ENCODE measurements around the gene LIPC. TPM values are rescaled to one million over a fixed set of nuclear protein-coding genes. Genes with fewer than 3 reads are reported as not detected.

Gene LIPC
- total and polyA plus RNA-seq, 8 donors = 0.11 to 1.0 (median 0.60) TPM

DNA sequence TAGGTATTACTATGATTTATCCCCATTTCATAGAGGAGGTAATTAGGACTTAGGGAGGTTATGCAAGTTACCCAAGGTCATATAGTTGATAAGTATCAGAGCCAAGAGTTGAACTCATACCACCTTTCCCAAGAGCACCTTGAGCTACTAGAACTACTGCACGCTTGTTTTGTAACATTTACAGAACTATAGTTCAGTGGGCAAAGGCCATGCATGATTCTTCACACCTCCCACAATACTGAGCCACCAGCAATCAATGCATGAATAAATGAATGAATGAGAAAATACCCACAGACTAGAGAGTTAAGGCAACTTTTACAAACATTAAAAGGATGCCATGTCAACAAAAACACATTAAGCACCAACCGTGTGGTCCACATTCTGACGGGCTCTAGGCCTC is 46.8 kb downstream of the LIPC start:
- no peak for DNase-seq
- no peak overlapping the region for H3K4me3 ChIP-seq
- no peaks in the 10 kb centered on the region for H3K27me3 ChIP-seq
- no peak overlapping the region for H3K27ac ChIP-seq
- ATAC-seq = no peak
- H3K9me3 ChIP-seq = no peaks in the 10 kb centered on the region
- H3K4me1 ChIP-seq = peaks cover 9 to 41% of the 10 kb centered on the region in 2 donors
- no peaks in the 10 kb centered on the region for H3K36me3 ChIP-seq
- intact Hi-C loops (cut with DNase I) = no loop called here
- TF ChIP-seq, protein P1, sequence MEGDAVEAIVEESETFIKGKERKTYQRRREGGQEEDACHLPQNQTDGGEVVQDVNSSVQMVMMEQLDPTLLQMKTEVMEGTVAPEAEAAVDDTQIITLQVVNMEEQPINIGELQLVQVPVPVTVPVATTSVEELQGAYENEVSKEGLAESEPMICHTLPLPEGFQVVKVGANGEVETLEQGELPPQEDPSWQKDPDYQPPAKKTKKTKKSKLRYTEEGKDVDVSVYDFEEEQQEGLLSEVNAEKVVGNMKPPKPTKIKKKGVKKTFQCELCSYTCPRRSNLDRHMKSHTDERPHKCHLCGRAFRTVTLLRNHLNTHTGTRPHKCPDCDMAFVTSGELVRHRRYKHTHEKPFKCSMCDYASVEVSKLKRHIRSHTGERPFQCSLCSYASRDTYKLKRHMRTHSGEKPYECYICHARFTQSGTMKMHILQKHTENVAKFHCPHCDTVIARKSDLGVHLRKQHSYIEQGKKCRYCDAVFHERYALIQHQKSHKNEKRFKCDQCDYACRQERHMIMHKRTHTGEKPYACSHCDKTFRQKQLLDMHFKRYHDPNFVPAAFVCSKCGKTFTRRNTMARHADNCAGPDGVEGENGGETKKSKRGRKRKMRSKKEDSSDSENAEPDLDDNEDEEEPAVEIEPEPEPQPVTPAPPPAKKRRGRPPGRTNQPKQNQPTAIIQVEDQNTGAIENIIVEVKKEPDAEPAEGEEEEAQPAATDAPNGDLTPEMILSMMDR (IDR thresholded peaks at IDR 0.05) = no peak

DNA sequence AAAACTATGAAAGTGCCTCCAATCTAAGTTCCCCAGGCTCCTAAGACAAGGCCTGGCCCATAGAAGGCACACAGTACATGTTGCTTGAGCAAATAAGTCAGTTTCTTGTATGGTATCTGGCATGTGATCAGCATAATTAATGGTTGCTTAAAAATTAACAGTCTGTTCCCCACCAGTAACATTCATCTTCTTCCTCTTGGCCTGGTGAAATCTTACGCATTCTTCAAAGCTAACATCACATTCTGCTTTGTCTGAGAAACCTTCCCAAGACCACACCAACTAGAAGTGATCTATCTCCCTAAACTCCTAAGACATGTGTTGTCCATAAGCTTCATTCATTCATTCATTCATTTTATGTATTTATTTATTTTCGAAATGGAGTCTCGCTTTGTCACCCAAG is 48.1 kb downstream of the LIPC start:
- no peak for DNase-seq
- H3K27me3 ChIP-seq = no peaks in the 10 kb centered on the region
- no peaks in the 10 kb centered on the region for H3K9me3 ChIP-seq
- H3K27ac ChIP-seq = no peak overlapping the region
- peaks cover 9 to 43% of the 10 kb centered on the region in 2 donors for H3K4me1 ChIP-seq
- intact Hi-C loops (cut with DNase I) = no loop called here
- ATAC-seq = no peak
- no peak overlapping the region for H3K4me3 ChIP-seq
- TF ChIP-seq, protein P1 (IDR thresholded peaks at IDR 0.05) = no peak
- H3K36me3 ChIP-seq = no peaks in the 10 kb centered on the region

DNA sequence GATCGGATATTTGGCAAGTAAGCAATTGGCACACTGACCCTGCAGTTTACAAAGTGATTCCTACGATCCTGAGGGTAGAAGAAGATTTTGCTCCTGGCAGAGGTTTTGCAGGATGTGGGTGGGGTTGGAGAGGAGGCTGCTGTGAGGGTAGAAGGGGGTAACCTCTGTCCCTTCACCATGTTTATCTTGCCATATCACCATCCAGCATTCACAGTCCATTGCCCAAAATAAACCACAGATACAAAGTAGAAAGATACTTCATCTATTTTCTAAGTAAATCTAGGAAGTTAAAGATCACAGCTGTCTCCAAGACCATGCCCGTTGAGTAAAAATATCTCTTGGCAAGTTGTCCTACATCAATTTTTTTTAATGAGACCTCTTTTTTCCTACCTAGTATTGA is 51.6 kb downstream of the LIPC start:
- Histone ChIP-seq H3K4me3 (no peak overlapping the region), H3K36me3 (no peaks in the 10 kb centered on the region), H3K27ac (no peak overlapping the region), H3K27me3 (no peaks in the 10 kb centered on the region), H3K9me3 (no peaks in the 10 kb centered on the region), H3K4me1 (peaks cover 0 to 30% of the 10 kb centered on the region in 2 donors)
- DNase-seq (no peak), ATAC-seq (no peak)
- TF ChIP-seq, protein P1 (IDR thresholded peaks at IDR 0.05) = no peak
- intact Hi-C loops (cut with DNase I) = no loop called here

DNA sequence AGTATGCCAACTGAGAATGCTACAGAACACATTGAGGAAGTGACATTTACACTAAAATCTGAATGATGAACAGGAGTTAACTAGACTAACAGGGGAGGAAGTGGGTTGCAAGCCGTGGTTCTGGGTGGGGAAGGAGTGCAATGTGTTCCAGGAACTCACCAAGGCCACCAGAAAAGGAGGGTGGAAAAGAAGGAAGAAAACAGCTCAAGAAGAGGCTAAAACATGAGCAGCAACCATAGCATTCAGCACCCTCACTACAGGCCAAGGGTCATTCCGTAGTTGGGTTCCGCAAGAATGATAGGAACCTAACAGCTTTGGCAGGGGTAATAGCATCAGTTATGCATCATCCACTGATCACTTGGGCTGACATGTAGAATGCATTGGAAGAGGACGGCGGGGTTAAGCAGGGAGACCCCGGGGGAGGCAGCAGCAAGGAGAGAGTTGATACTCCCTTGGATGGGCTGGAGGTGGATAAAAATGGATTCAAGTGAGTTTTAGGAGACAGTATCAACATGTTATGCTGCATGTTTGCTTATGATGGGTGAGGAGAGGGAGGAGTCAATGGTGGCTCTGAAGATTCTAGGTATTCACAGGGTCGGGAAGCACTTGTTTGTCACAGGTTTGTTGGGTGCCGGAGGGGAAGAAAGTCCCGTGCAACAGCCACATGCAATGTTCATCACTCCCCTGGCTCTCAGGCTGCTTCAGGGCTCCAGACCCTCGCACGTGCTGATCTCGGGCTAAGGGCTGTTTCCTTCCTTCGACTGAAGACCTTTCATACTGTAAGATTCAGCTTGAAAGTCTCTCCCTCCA is 53.2 kb downstream of the LIPC start:
- peak overlapping the region in 1 of 2 donors; percentile 83 for H3K27ac ChIP-seq
- intact Hi-C loops (cut with DNase I) = no loop called here

DNA sequence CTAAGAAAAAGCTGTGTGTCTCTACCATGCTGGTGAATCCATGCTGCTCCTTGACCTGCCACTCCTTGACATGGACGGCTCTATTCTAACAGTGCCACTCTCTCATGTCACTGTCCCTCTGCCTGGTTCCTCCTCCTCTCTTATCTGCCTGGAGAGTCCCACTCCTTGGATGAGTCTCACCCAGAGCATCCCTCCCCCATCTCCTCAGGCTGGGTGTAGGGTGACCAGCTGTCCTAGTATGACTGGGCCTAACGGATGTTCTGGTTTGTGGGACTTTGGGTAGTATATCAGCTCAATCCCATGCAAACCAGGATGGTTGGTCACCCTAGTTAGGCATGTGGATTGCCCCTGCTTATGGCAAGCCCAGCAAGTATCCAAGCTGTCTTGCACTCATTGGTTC is 54.3 kb downstream of the LIPC start:
- TF ChIP-seq, protein P1 (IDR thresholded peaks at IDR 0.05) = no peak
- no peak overlapping the region for H3K4me3 ChIP-seq
- peaks cover 0 to 33% of the 10 kb centered on the region in 2 donors for H3K4me1 ChIP-seq
- H3K27ac ChIP-seq = peak overlapping the region in 1 of 2 donors; percentile 83
- intact Hi-C loops (cut with DNase I) = no loop called here
- peaks cover 0 to 5% of the 10 kb centered on the region in 2 donors for H3K9me3 ChIP-seq
- H3K27me3 ChIP-seq = no peaks in the 10 kb centered on the region
- DNase-seq = no peak
- ATAC-seq = no peak
- H3K36me3 ChIP-seq = no peaks in the 10 kb centered on the region

More for the DNA sequence above, 53.2 kb downstream of the LIPC start:
- TF ChIP-seq, protein P1 (IDR thresholded peaks at IDR 0.05) = no peak
- H3K9me3 ChIP-seq = peaks cover 0 to 5% of the 10 kb centered on the region in 2 donors
- ATAC-seq = peak; percentile 54
- H3K4me3 ChIP-seq = no peak overlapping the region
- H3K4me1 ChIP-seq = peaks cover 0 to 33% of the 10 kb centered on the region in 2 donors
- no peaks in the 10 kb centered on the region for H3K27me3 ChIP-seq
- no peaks in the 10 kb centered on the region for H3K36me3 ChIP-seq
- DNase-seq = peak in 1 of 4 donors; percentile 66

Data from left lung (tissue), 10 donors.